GM23338 (cell line): ENCODE data around the gene MRPS24. TPM values are rescaled to one million over a fixed set of nuclear protein-coding genes. Genes with fewer than 3 reads are reported as not detected.

Source experiments
- ATAC-seq: fragments of 200-7000 bp; cut with Tn5 transposase; 3 replicates; pipeline ENCODE4 v1.9.1; 2020
- DNase-seq: peaks from one replicate; pipeline ENCODE4 v3.0.0-alpha.2; 2015; ENCODE audit warnings: low spot score
- H2AFZ ChIP-seq: fragments of 200-600 bp; sonication (generic); 2 replicates; pipeline ENCODE4 v1.8.0; 2016; ENCODE audit warnings: antibody characterized with exemption, mild to moderate bottlenecking, moderate library complexity
- H3F3A ChIP-seq: fragments of 200-600 bp; sonication (generic); replicated peaks from 2 replicates; pipeline ENCODE4 v1.8.0; 2017; ENCODE audit warnings: antibody characterized with exemption, mixed run types, low read depth
- H3K27ac ChIP-seq: fragments of 200-600 bp; sonication (generic); 2 replicates; pipeline ENCODE4 v1.6.1; 2016; ENCODE audit warnings: low read depth
- H3K27me3 ChIP-seq: fragments of 200-600 bp; sonication (generic); 2 replicates; pipeline ENCODE4 v1.8.0; 2016; ENCODE audit warnings: mild to moderate bottlenecking, mixed run types, moderate library complexity; ENCODE audit not compliant: insufficient read depth
- H3K36me3 ChIP-seq: fragments of 200-600 bp; sonication (generic); 2 replicates; pipeline ENCODE4 v1.8.0; 2016; ENCODE audit warnings: mild to moderate bottlenecking; ENCODE audit not compliant: insufficient read depth
- H3K4me1 ChIP-seq: fragments of 200-600 bp; sonication (generic); 2 replicates; pipeline ENCODE4 v1.8.0; 2016; ENCODE audit warnings: mild to moderate bottlenecking, moderate library complexity; ENCODE audit not compliant: insufficient read depth
- H3K4me2 ChIP-seq: fragments of 200-600 bp; sonication (generic); 2 replicates; pipeline ENCODE4 v1.7.1; 2017; ENCODE audit warnings: mixed run types
- H3K4me3 ChIP-seq: fragments of 200-600 bp; sonication (generic); 2 replicates; pipeline ENCODE4 v1.6.1; 2016; ENCODE audit warnings: mixed run types
- H3K79me2 ChIP-seq: fragments of 200-600 bp; sonication (generic); replicated peaks from 2 replicates; pipeline ENCODE4 v1.8.0; 2017; ENCODE audit warnings: mild to moderate bottlenecking; ENCODE audit not compliant: insufficient read depth
- H3K9me2 ChIP-seq: fragments of 200-600 bp; sonication (generic); 2 replicates; pipeline ENCODE4 v1.8.0; 2017; ENCODE audit not compliant: insufficient read depth
- H4K20me1 ChIP-seq: fragments of 200-600 bp; sonication (generic); replicated peaks from 2 replicates; pipeline ENCODE4 v1.8.0; 2017; ENCODE audit warnings: mild to moderate bottlenecking; ENCODE audit not compliant: insufficient read depth
- H3K27ac Mint-ChIP-seq: 2 replicates; pipeline ENCODE4 v1.8.0; 2020; ENCODE audit warnings: inconsistent platforms, mild to moderate bottlenecking, moderate library complexity, mixed read lengths
- H3K27me3 Mint-ChIP-seq: 3 replicates; pipeline ENCODE4 v1.8.0; 2022; ENCODE audit warnings: low read depth, mild to moderate bottlenecking, moderate library complexity, mixed read lengths, inconsistent platforms; ENCODE audit not compliant: insufficient read depth, poor library complexity
- H3K36me3 Mint-ChIP-seq: 3 replicates; pipeline ENCODE4 v1.8.0; 2021; ENCODE audit warnings: low read depth, mild to moderate bottlenecking, inconsistent platforms, moderate library complexity, mixed read lengths
- H3K4me1 Mint-ChIP-seq: 3 replicates; pipeline ENCODE4 v1.8.0; 2020; ENCODE audit warnings: mild to moderate bottlenecking, inconsistent platforms, mixed read lengths
- H3K4me3 Mint-ChIP-seq: 3 replicates; pipeline ENCODE4 v1.8.0; 2021; ENCODE audit warnings: moderate library complexity, mild to moderate bottlenecking, inconsistent platforms, mixed read lengths
- H3K9me3 Mint-ChIP-seq: 3 replicates; pipeline ENCODE4 v1.8.0; 2020; ENCODE audit warnings: moderate library complexity, mild to moderate bottlenecking, inconsistent platforms, mixed read lengths
- CREB1 ChIP-seq: fragments of 250-450 bp; sonication (Bioruptor Pico); IDR thresholded peaks from 2 replicates; pipeline ENCODE4 v1.5.0; 2020; ENCODE audit warnings: low read depth, mild to moderate bottlenecking, moderate library complexity
- EZH2 ChIP-seq: fragments of 200-600 bp; sonication (generic); IDR thresholded peaks from one replicate; pipeline ENCODE4 v1.8.0; 2017; ENCODE audit warnings: antibody characterized with exemption, mild to moderate bottlenecking, low read depth; ENCODE audit not compliant: unreplicated experiment
- EZH2phosphoT487 ChIP-seq: fragments of 200-600 bp; sonication (generic); IDR thresholded peaks from one replicate; pipeline ENCODE4 v1.8.1; 2018; ENCODE audit warnings: antibody characterized with exemption; ENCODE audit not compliant: unreplicated experiment
- JUNB ChIP-seq: IDR thresholded peaks from one replicate; pipeline ENCODE4 v1.6.1; 2016; ENCODE audit warnings: antibody characterized with exemption; ENCODE audit not compliant: unreplicated experiment
- NANOG ChIP-seq: IDR thresholded peaks from 2 replicates; pipeline ENCODE4 v1.6.1; 2016; ENCODE audit warnings: antibody characterized with exemption, borderline replicate concordance
- POLR2AphosphoS5 ChIP-seq: IDR thresholded peaks from 2 replicates; pipeline ENCODE4 v1.6.1; 2016; ENCODE audit warnings: antibody characterized with exemption, low read depth
- STAT1 ChIP-seq: IDR thresholded peaks from one replicate; pipeline ENCODE4 v1.6.1; 2016; ENCODE audit warnings: antibody characterized with exemption; ENCODE audit not compliant: unreplicated experiment
- ZNF114 ChIP-seq: fragments of 250-450 bp; sonication (Bioruptor Pico); IDR thresholded peaks from 2 replicates; pipeline ENCODE4 v1.5.0; 2020; ENCODE audit warnings: mild to moderate bottlenecking, moderate library complexity
- ZNF331 ChIP-seq: fragments of 250-450 bp; sonication (Bioruptor Pico); IDR thresholded peaks from 2 replicates; pipeline ENCODE4 v1.5.0; 2020; ENCODE audit warnings: low read depth, mild to moderate bottlenecking, moderate library complexity
- polyA plus RNA-seq: library from polyadenylated mRNA; unstranded; fragments of >200 nt; fragmentation: Nextera tagmentation; extraction: Ambion mirVana; gene quantifications from 2 replicates; pipeline ENCODE4 v1.2.1, GENCODE V29; 2016
- total RNA-seq: library from RNA; depleted of rRNA; stranded (reverse); fragments of >200 nt; shearing (Covaris generic); gene quantifications from 2 replicates; pipeline ENCODE4 v1.2.3, GENCODE V29; 2014
- TF ChIP-seq, protein P1 (sequence below): IDR thresholded peaks from one replicate; pipeline ENCODE4 v1.6.1; 2018; ENCODE audit warnings: antibody characterized with exemption; ENCODE audit not compliant: unreplicated experiment
- TF ChIP-seq, protein P2 (sequence below): fragments of 250-450 bp; sonication (Bioruptor Pico); IDR thresholded peaks from 2 replicates; pipeline ENCODE4 v1.5.0; 2020; ENCODE audit warnings: mild to moderate bottlenecking, moderate library complexity
- TF ChIP-seq, protein P3 (sequence below): IDR thresholded peaks from 2 replicates; pipeline ENCODE4 v1.6.1; 2016; ENCODE audit warnings: antibody characterized with exemption
- TF ChIP-seq, protein P4 (sequence below), 2 experiments: fragments of 200-600 bp in 1 of 2; sonication (generic) in 1 of 2; conservative IDR thresholded peaks; 2 replicates each; pipeline versions ENCODE4 v1.5.1 to v1.6.1; 2016 to 2017; ENCODE audit warnings: antibody characterized with exemption in 2 of 2, low read depth in 2 of 2, mild to moderate bottlenecking in 2 of 2, moderate library complexity in 1 of 2

The MRPS24 gene
- total and polyA plus RNA-seq, 2 experiments from 2014 or later: 82.9 to 152 TPM

DNA sequence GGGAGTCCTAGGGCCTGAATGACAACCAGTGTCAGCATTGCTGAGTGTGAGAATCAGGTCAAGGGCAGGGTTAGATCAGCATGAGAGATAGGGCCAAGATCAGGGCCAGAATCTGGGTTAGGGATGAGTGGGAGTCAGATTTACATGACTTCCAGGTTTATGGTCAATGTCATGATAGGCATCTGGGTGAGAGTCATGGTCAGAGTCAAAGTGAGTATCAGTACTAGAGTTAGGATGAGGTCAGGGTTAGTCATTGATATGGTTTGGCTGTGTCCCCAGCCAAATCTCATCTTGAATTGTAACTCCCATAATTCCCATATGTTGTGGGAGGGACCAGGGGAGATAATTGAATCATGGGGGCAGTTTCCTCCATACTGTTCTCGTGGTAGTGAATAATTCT is 12.3 kb downstream of the MRPS24 start:
- no peaks in the 10 kb centered on the region for H3F3A ChIP-seq
- no peaks in the 10 kb centered on the region for H3K4me1 Mint-ChIP-seq
- no peak overlapping the region for H2AFZ ChIP-seq
- no peaks in the 10 kb centered on the region for H3K36me3 ChIP-seq
- H3K79me2 ChIP-seq: no peaks in the 10 kb centered on the region
- H3K4me3 ChIP-seq: no peak overlapping the region
- H3K27ac Mint-ChIP-seq: no peak overlapping the region
- no peaks in the 10 kb centered on the region for H3K27me3 ChIP-seq
- H3K4me2 ChIP-seq: no peak overlapping the region
- H3K4me3 Mint-ChIP-seq: no peak overlapping the region
- peaks cover 5% of the 10 kb centered on the region for H3K9me3 Mint-ChIP-seq
- H4K20me1 ChIP-seq: no peaks in the 10 kb centered on the region
- H3K27me3 Mint-ChIP-seq: peaks cover 2% of the 10 kb centered on the region
- TF ChIP-seq ZNF114 (CRISPR knock-in tag): no peak
- no peak for TF ChIP-seq POLR2AphosphoS5
- no peak for TF ChIP-seq EZH2
- TF ChIP-seq CREB1 (CRISPR knock-in tag): no peak
- TF ChIP-seq JUNB: no peak
- TF ChIP-seq, protein P1, sequence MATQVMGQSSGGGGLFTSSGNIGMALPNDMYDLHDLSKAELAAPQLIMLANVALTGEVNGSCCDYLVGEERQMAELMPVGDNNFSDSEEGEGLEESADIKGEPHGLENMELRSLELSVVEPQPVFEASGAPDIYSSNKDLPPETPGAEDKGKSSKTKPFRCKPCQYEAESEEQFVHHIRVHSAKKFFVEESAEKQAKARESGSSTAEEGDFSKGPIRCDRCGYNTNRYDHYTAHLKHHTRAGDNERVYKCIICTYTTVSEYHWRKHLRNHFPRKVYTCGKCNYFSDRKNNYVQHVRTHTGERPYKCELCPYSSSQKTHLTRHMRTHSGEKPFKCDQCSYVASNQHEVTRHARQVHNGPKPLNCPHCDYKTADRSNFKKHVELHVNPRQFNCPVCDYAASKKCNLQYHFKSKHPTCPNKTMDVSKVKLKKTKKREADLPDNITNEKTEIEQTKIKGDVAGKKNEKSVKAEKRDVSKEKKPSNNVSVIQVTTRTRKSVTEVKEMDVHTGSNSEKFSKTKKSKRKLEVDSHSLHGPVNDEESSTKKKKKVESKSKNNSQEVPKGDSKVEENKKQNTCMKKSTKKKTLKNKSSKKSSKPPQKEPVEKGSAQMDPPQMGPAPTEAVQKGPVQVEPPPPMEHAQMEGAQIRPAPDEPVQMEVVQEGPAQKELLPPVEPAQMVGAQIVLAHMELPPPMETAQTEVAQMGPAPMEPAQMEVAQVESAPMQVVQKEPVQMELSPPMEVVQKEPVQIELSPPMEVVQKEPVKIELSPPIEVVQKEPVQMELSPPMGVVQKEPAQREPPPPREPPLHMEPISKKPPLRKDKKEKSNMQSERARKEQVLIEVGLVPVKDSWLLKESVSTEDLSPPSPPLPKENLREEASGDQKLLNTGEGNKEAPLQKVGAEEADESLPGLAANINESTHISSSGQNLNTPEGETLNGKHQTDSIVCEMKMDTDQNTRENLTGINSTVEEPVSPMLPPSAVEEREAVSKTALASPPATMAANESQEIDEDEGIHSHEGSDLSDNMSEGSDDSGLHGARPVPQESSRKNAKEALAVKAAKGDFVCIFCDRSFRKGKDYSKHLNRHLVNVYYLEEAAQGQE: no peak
- TF ChIP-seq, protein P2, sequence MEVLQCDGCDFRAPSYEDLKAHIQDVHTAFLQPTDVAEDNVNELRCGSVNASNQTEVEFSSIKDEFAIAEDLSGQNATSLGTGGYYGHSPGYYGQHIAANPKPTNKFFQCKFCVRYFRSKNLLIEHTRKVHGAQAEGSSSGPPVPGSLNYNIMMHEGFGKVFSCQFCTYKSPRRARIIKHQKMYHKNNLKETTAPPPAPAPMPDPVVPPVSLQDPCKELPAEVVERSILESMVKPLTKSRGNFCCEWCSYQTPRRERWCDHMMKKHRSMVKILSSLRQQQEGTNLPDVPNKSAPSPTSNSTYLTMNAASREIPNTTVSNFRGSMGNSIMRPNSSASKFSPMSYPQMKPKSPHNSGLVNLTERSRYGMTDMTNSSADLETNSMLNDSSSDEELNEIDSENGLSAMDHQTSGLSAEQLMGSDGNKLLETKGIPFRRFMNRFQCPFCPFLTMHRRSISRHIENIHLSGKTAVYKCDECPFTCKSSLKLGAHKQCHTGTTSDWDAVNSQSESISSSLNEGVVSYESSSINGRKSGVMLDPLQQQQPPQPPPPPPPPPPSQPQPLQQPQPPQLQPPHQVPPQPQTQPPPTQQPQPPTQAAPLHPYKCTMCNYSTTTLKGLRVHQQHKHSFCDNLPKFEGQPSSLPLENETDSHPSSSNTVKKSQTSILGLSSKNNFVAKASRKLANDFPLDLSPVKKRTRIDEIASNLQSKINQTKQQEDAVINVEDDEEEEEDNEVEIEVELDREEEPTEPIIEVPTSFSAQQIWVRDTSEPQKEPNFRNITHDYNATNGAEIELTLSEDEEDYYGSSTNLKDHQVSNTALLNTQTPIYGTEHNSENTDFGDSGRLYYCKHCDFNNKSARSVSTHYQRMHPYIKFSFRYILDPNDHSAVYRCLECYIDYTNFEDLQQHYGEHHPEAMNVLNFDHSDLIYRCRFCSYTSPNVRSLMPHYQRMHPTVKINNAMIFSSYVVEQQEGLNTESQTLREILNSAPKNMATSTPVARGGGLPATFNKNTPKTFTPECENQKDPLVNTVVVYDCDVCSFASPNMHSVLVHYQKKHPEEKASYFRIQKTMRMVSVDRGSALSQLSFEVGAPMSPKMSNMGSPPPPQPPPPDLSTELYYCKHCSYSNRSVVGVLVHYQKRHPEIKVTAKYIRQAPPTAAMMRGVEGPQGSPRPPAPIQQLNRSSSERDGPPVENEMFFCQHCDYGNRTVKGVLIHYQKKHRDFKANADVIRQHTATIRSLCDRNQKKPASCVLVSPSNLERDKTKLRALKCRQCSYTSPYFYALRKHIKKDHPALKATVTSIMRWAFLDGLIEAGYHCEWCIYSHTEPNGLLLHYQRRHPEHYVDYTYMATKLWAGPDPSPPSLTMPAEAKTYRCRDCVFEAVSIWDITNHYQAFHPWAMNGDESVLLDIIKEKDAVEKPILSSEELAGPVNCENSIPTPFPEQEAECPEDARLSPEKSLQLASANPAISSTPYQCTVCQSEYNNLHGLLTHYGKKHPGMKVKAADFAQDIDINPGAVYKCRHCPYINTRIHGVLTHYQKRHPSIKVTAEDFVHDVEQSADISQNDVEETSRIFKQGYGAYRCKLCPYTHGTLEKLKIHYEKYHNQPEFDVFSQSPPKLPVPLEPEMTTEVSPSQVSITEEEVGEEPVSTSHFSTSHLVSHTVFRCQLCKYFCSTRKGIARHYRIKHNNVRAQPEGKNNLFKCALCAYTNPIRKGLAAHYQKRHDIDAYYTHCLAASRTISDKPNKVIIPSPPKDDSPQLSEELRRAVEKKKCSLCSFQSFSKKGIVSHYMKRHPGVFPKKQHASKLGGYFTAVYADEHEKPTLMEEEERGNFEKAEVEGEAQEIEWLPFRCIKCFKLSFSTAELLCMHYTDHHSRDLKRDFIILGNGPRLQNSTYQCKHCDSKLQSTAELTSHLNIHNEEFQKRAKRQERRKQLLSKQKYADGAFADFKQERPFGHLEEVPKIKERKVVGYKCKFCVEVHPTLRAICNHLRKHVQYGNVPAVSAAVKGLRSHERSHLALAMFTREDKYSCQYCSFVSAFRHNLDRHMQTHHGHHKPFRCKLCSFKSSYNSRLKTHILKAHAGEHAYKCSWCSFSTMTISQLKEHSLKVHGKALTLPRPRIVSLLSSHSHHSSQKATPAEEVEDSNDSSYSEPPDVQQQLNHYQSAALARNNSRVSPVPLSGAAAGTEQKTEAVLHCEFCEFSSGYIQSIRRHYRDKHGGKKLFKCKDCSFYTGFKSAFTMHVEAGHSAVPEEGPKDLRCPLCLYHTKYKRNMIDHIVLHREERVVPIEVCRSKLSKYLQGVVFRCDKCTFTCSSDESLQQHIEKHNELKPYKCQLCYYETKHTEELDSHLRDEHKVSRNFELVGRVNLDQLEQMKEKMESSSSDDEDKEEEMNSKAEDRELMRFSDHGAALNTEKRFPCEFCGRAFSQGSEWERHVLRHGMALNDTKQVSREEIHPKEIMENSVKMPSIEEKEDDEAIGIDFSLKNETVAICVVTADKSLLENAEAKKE (CRISPR knock-in tag): no peak
- TF ChIP-seq, protein P3, sequence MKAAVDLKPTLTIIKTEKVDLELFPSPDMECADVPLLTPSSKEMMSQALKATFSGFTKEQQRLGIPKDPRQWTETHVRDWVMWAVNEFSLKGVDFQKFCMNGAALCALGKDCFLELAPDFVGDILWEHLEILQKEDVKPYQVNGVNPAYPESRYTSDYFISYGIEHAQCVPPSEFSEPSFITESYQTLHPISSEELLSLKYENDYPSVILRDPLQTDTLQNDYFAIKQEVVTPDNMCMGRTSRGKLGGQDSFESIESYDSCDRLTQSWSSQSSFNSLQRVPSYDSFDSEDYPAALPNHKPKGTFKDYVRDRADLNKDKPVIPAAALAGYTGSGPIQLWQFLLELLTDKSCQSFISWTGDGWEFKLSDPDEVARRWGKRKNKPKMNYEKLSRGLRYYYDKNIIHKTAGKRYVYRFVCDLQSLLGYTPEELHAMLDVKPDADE: no peak
- TF ChIP-seq EZH2phosphoT487: no peak
- TF ChIP-seq NANOG: no peak
- no peak for TF ChIP-seq STAT1
- TF ChIP-seq, protein P4, sequence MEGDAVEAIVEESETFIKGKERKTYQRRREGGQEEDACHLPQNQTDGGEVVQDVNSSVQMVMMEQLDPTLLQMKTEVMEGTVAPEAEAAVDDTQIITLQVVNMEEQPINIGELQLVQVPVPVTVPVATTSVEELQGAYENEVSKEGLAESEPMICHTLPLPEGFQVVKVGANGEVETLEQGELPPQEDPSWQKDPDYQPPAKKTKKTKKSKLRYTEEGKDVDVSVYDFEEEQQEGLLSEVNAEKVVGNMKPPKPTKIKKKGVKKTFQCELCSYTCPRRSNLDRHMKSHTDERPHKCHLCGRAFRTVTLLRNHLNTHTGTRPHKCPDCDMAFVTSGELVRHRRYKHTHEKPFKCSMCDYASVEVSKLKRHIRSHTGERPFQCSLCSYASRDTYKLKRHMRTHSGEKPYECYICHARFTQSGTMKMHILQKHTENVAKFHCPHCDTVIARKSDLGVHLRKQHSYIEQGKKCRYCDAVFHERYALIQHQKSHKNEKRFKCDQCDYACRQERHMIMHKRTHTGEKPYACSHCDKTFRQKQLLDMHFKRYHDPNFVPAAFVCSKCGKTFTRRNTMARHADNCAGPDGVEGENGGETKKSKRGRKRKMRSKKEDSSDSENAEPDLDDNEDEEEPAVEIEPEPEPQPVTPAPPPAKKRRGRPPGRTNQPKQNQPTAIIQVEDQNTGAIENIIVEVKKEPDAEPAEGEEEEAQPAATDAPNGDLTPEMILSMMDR (conservative IDR thresholded peaks at IDR 0.05; ENCODE audit: low read depth in 2 of 2): no peak
- no peak for TF ChIP-seq ZNF331 (CRISPR knock-in tag)
- H3K9me2 ChIP-seq: no peaks in the 10 kb centered on the region
- H3K4me1 ChIP-seq: no peaks in the 10 kb centered on the region
- H3K27ac ChIP-seq: no peak overlapping the region
- peaks cover 4% of the 10 kb centered on the region for H3K36me3 Mint-ChIP-seq
- ATAC-seq: no peak
- no peak for DNase-seq
